ENCODE results near the gene EYS. TPM values are rescaled to one million over a fixed set of nuclear protein-coding genes. Genes with fewer than 3 reads are reported as not detected.

EYS gene
- total and polyA plus RNA-seq, 8 donors, result 0.03 to 0.25 (median 0.13) TPM

GRCh38 chr6:63799813-63800212, 1907.2 kb downstream of the EYS start:
- Histone ChIP-seq H3K27ac (peak overlapping the region in 1 of 4 donors; percentile 3), H3K36me3 (no peaks in the 10 kb centered on the region), H3K4me3 (no peak overlapping the region), H3K4me1 (peaks cover 3 to 4% (median 3%) of the 10 kb centered on the region in 3 donors), H3K27me3 (no peaks in the 10 kb centered on the region), H3K9me3 (no peaks in the 10 kb centered on the region)
- 28 to 31% methylated on average over 9 of the region's 9 CpGs for WGBS, 2 donors
- TF ChIP-seq CTCF (IDR thresholded peaks at IDR 0.05), result no peak
- DNase-seq (no peak), FAIRE-seq (no peak), ATAC-seq (peak in 2 of 4 donors; percentile 49 to 50)
- intact Hi-C loops (cut with DNase I), result no loop called here

GRCh38 chr6:63799313-63799712, 1907.7 kb downstream of the EYS start:
- FAIRE-seq (no peak), ATAC-seq (no peak), DNase-seq (no peak)
- intact Hi-C loops (cut with DNase I), result no loop called here
- no peaks in the 10 kb centered on the region for H3K36me3 ChIP-seq
- H3K27me3 ChIP-seq, result no peaks in the 10 kb centered on the region
- H3K4me1 ChIP-seq, result no peaks in the 10 kb centered on the region
- no peak overlapping the region for H3K27ac ChIP-seq
- WGBS, 2 donors, result 51 to 52% methylated on average over 1 of the region's 1 CpG
- no peak for TF ChIP-seq CTCF (IDR thresholded peaks at IDR 0.05)
- no peak overlapping the region for H3K4me3 ChIP-seq
- no peaks in the 10 kb centered on the region for H3K9me3 ChIP-seq

GRCh38 chr6:63798378-63798777, 1908.6 kb downstream of the EYS start:
- TF ChIP-seq CTCF (IDR thresholded peaks at IDR 0.05), result no peak
- Histone ChIP-seq H3K36me3 (no peaks in the 10 kb centered on the region), H3K4me3 (no peak overlapping the region), H3K4me1 (no peaks in the 10 kb centered on the region), H3K27me3 (no peaks in the 10 kb centered on the region), H3K27ac (no peak overlapping the region), H3K9me3 (no peaks in the 10 kb centered on the region)
- DNase-seq, result no peak
- intact Hi-C loops (cut with DNase I), result no loop called here
- ATAC-seq, result no peak
- no peak for FAIRE-seq

- H3K27ac ChIP-seq, result no peak overlapping the region
- no peaks in the 10 kb centered on the region for H3K27me3 ChIP-seq
- no peaks in the 10 kb centered on the region for H3K9me3 ChIP-seq
- no peak overlapping the region for H3K4me3 ChIP-seq
- DNase-seq, result no peak
- FAIRE-seq, result no peak
- H3K4me1 ChIP-seq, result no peaks in the 10 kb centered on the region
- no peaks in the 10 kb centered on the region for H3K36me3 ChIP-seq
- no peak for TF ChIP-seq CTCF (IDR thresholded peaks at IDR 0.05)
- intact Hi-C loops (cut with DNase I), result no loop called here
- no peak for ATAC-seq
Observed at GRCh38 chr6:63797721-63798120, 1909.3 kb downstream of the EYS start.

GRCh38 chr6:63795826-63796225, 1911.2 kb downstream of the EYS start:
- DNase-seq, result no peak
- Histone ChIP-seq H3K27me3 (no peaks in the 10 kb centered on the region), H3K4me1 (no peaks in the 10 kb centered on the region), H3K4me3 (no peak overlapping the region), H3K27ac (no peak overlapping the region), H3K36me3 (no peaks in the 10 kb centered on the region), H3K9me3 (no peaks in the 10 kb centered on the region)
- intact Hi-C loops (cut with DNase I), result no loop called here
- ATAC-seq, result no peak
- no peak for TF ChIP-seq CTCF (IDR thresholded peaks at IDR 0.05)
- no peak for FAIRE-seq
- WGBS, 2 donors, result 83 to 91% methylated on average over 3 of the region's 3 CpGs
